ENCODE results near the gene RRBP1. TPM values are rescaled to one million over a fixed set of nuclear protein-coding genes. Genes with fewer than 3 reads are reported as not detected.

RRBP1 gene
- total RNA-seq, 1 experiment from 2014 or later, result 79.2 TPM

DNA sequence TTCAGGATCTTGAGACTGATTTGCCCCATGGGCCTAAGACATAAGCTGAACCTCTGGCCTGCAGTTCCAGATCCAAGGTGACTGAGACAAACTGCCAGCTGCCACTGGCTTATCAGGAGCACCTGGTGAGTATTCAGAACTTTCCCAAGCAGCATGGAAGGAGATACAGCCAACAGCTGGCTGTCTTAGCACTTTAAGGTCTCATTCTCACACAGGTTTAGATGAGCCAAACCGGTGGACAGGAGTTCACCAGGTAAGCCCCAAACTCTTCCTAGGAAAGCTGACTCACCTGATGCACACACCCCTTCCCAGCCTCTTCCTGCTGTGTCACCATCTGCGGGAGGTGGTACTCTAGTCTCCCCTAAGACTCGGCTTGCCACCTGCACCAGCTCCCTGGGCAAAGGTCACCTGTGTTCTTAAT is 17.9 kb upstream of the RRBP1 start, which contains the start of gene BANF2:
BANF2 (plus strand) TSS at position 36 of the 421 bp plus-strand sequence. CDS start 25,060 bp downstream, outside the sequence.
- H3K27me3 ChIP-seq (ENCODE audit: control insufficient read depth, insufficient read depth, low read length), result no peaks in the 10 kb centered on the region
- DNase-seq, result no peak
- no peak within 1 kb of the TSS for H3K4me3 ChIP-seq (ENCODE audit: insufficient read depth, low read depth, low read length)
- no peaks in the 10 kb centered on the region for H3K36me3 ChIP-seq (replicated peaks; ENCODE audit: control insufficient read depth, insufficient read depth, low read length)

DNA sequence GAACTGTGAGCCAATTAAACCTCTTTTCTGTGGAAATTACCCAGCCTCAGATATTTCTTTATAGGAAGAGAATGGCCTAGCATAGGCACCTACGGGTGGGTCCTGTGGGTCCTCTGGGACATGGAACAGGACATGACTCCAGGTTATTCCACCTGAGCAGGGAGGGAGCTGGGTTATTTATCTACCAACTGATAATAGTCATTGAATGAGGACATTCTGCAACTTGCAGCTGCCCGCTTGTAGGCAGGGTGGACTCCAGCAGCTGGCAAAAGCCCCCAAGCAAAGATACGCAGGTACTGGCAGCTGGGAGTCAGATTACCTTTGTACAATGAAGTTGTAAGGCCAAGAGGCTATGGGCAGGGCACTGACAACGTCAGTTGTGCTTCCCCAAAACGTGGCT is 16.3 kb upstream of the RRBP1 start:
- H3K4me3 ChIP-seq (ENCODE audit: insufficient read depth, low read depth, low read length), result no peak overlapping the region
- no peaks in the 10 kb centered on the region for H3K27me3 ChIP-seq (ENCODE audit: control insufficient read depth, insufficient read depth, low read length)
- DNase-seq, result no peak
- H3K36me3 ChIP-seq (replicated peaks; ENCODE audit: control insufficient read depth, insufficient read depth, low read length), result no peaks in the 10 kb centered on the region

DNA sequence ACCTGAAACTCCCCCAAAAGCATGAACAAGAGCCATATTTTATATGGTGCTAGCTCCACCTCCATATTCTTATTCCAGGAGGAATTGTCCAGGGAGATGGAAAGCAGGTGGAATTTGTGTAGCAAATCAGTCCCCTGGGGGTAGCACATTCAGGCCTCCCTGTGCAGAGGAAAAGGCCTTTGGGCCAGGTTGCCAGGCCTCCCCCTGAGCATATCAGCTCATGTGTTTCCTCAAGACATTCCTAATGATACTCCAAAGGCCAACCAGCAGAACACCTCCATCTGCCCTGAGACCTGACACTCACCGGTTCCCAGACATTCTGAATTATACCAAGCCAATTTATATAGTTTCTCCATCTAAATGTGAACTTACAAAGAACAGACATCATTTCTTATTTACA is 15.1 kb upstream of the RRBP1 start:
- no peak for DNase-seq
- no peak overlapping the region for H3K4me3 ChIP-seq (ENCODE audit: insufficient read depth, low read depth, low read length)
- H3K27me3 ChIP-seq (ENCODE audit: control insufficient read depth, insufficient read depth, low read length), result no peaks in the 10 kb centered on the region
- H3K36me3 ChIP-seq (replicated peaks; ENCODE audit: control insufficient read depth, insufficient read depth, low read length), result no peaks in the 10 kb centered on the region

DNA sequence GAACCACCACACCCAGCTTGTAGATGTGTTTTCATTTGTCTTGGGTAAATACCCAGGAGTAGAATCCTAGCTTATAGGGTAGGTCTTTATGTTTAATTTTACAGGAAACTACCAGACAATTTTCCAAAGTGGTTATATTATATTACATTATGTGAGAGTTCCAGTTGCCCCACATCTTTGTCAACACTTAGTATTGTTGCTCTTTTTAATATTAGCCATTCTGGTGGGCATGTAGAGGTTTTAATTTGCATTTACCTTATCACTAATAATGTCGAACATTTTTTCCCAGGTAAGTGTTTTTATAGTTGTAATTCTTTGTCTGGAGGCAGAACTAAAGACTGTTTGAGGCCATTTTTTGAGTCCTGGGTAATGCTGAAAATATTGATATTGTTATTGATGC is 14.2 kb upstream of the RRBP1 start:
- no peaks in the 10 kb centered on the region for H3K36me3 ChIP-seq (replicated peaks; ENCODE audit: control insufficient read depth, insufficient read depth, low read length)
- no peak for DNase-seq
- no peaks in the 10 kb centered on the region for H3K27me3 ChIP-seq (ENCODE audit: control insufficient read depth, insufficient read depth, low read length)
- H3K4me3 ChIP-seq (ENCODE audit: insufficient read depth, low read depth, low read length), result no peak overlapping the region

DNA sequence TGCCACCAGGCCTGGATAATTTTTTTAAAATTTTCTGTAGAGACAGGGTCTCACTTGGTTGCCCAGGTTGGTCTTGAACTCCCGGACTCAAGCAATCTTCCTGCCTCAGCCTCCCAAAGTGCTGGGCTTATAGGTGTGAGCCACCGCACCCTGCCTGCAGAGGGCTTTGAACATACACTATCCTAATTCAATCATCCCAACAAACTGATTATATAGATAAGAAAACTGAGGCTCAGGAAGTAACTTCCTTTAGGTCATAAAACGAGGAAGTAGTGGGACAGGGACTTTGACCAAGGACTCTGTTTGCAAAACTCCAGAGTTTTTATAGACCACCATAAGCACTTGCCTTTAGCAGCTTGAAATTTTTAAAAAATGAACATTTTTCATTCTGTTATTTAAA is 12.7 kb upstream of the RRBP1 start:
- Histone ChIP-seq H3K27me3 (ENCODE audit: control insufficient read depth, insufficient read depth, low read length) (no peaks in the 10 kb centered on the region), H3K4me3 (ENCODE audit: insufficient read depth, low read depth, low read length) (no peak overlapping the region), H3K36me3 (replicated peaks; ENCODE audit: control insufficient read depth, insufficient read depth, low read length) (no peaks in the 10 kb centered on the region)
- DNase-seq, result no peak

DNA sequence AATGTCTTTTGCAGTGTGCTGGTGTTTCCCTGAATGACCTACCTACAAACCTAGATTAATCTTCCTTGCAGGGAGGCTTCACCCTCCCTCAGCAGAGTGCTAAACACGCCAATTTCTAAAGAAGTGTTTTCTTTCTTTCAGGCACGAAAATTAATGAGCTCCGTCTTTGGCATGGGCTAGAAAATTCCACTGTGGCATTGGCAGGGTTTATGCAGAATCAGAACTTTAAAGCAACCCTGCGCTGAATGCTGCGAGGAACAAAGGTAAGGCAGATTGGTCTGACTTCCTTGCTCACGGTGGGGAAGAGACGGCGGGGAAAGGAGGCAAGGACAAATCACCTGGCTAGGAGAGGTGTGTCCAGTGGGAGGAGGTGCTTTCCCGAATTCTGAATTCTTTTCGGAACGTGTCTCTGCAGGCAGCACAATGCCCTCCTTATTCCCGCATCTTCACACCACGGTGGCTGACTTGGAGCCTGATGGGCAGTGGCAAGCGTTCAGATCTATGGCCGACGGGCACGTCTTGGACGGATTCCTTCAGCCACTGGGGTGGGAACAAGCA is 11.5 kb upstream of the RRBP1 start:
- no peak overlapping the region for H3K4me3 ChIP-seq (ENCODE audit: insufficient read depth, low read depth, low read length)
- no peaks in the 10 kb centered on the region for H3K27me3 ChIP-seq (ENCODE audit: control insufficient read depth, insufficient read depth, low read length)
- no peak for DNase-seq
- H3K36me3 ChIP-seq (replicated peaks; ENCODE audit: control insufficient read depth, insufficient read depth, low read length), result no peaks in the 10 kb centered on the region

DNA sequence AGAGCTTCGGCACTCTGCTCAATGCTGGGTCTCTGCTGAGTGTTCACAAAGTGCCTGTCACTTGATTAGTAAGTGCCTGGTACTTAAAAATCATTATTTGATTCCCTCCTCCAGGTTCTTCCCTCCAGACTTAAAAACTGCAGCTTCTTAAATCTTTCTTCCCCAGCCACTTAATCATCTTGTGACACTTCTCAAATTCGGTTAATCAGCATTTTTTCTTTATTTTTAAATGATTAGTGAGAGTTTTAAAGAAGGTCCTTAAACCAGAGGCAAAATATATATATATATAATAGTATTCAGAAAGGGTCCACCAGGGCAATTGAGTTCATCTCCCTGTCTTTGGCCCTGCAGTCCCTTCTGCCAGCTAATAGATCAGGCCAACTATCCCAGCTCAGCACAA is 9.7 kb upstream of the RRBP1 start:
- Histone ChIP-seq H3K27me3 (ENCODE audit: control insufficient read depth, insufficient read depth, low read length) (no peaks in the 10 kb centered on the region), H3K4me3 (ENCODE audit: insufficient read depth, low read depth, low read length) (no peak overlapping the region), H3K36me3 (replicated peaks; ENCODE audit: control insufficient read depth, insufficient read depth, low read length) (no peaks in the 10 kb centered on the region)
- DNase-seq, result no peak

DNA sequence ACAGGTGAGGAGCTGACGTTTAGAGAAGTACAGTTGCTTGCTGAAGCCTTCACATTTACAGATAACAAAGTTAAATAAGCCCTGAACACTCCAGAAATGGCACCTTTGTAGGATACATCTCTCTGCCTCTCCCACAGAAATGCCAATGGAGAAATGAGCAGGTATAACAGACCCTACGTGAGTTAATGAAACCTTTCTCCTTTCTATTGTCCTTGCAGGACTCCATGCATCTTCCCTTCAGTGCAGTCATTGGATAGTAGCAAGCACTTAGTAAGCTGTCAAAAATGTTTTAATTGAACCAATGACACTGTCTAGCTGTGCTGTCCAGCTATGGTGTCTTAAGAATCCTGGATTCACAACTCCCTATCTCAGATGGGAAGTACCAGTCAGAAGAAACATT is 8.1 kb upstream of the RRBP1 start:
- Histone ChIP-seq H3K4me3 (ENCODE audit: insufficient read depth, low read depth, low read length) (no peak overlapping the region), H3K27me3 (ENCODE audit: control insufficient read depth, insufficient read depth, low read length) (no peaks in the 10 kb centered on the region), H3K36me3 (replicated peaks; ENCODE audit: control insufficient read depth, insufficient read depth, low read length) (no peaks in the 10 kb centered on the region)
- no peak for DNase-seq

DNA sequence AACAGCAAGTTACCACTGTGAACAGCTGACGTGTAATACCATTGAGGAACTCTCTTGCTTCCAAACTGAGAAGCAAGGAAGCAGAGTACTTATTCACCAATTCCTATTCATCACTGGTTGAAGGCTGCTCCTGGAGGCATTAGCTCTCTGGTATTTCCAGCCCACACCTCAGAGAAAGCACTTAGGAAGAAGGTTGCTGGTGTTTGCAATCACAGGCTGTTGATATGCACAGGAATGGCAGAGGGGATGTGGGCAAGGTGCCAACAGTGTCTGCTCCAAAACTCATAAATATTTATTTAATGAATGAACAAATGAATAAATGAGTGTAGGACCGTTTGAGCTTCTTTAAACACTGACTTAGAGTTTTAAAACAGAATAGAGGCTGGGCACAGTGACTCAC is 6.9 kb upstream of the RRBP1 start:
- no peak for DNase-seq
- Histone ChIP-seq H3K4me3 (ENCODE audit: insufficient read depth, low read depth, low read length) (no peak overlapping the region), H3K36me3 (replicated peaks; ENCODE audit: control insufficient read depth, insufficient read depth, low read length) (no peaks in the 10 kb centered on the region), H3K27me3 (ENCODE audit: control insufficient read depth, insufficient read depth, low read length) (no peaks in the 10 kb centered on the region)

DNA sequence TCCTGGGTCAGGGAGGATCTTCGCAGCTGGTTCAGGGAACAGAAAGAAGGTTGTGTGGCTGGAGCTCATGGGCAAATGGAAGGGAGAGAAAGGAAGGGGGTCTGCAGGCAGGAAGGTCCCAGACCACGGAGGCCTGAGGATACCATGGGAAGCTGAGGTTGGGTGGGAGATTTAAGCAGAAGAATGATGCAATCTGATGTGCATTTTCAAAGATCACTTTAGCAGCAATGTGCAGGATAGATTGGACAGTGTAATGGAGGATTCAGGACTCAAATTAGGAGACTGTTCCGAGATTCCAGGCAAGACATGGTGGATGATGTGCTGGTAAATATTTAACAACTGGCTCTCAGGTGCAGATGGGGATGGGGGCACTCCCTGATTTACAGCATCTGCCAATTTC is 5.8 kb upstream of the RRBP1 start:
- H3K4me3 ChIP-seq (ENCODE audit: insufficient read depth, low read depth, low read length), result no peak overlapping the region
- H3K27me3 ChIP-seq (ENCODE audit: control insufficient read depth, insufficient read depth, low read length), result no peaks in the 10 kb centered on the region
- DNase-seq, result no peak
- H3K36me3 ChIP-seq (replicated peaks; ENCODE audit: control insufficient read depth, insufficient read depth, low read length), result no peaks in the 10 kb centered on the region

DNA sequence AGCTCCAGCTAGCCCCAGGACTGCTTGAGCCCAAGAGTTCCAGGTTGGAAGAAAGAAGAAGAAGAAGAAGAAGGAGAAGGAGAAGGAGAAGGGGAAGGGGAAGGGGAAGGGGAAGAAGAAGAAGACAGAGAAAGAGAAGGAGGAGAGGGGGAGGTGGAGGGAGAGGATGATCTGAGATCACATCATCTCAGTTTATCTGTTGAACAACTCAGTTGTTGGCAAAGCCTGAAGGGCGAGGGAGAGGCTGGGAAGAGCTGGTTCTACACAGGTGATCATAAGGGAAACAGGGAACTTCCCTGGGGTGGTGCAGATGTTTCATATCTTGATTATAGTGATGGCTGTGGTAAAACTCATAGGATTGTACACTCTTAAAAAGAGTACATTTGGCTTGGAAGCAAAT is 3.1 kb upstream of the RRBP1 start:
- Histone ChIP-seq H3K4me3 (ENCODE audit: insufficient read depth, low read depth, low read length) (no peak overlapping the region), H3K27me3 (ENCODE audit: control insufficient read depth, insufficient read depth, low read length) (no peaks in the 10 kb centered on the region), H3K36me3 (replicated peaks; ENCODE audit: control insufficient read depth, insufficient read depth, low read length) (no peaks in the 10 kb centered on the region)
- DNase-seq, result no peak

DNA sequence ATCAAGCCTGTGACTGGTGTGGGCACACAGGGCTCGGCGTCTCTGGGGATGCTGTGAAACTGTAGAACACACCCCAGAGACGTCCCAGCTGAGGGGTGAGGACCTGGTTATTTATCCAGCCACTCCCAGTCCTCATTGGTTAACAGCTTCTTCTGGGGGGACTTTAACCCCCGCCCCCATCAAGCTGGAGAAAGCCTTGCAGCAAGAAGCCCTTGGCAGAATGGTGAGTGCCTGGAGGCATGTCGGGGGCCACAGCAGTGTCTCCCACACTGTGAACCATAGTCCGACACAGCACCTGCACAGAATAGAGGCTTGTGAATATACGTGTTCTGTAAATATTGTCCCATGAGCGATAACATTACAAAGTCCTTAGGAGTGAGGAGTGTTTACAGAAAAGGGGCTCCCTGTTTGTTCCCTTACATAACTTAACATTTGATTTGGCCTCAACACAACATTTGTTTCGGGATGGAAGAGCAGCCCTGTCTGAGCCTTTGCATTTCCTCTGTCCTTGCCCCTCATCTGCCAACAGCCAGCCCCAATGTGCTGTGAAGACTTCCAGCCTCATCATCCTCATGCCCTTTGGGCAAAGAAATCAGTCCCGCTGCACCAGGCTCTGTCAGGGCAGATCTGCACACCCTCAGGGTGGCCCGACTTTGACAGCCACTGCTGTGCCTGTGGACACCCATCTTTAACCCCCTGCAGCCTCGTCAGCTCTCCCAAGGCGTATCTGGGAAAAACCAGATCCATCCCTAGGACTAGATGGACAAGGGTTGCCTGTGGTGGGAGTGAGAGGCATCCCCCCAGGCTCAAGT is 2.2 kb upstream of the RRBP1 start:
- Histone ChIP-seq H3K27me3 (ENCODE audit: control insufficient read depth, insufficient read depth, low read length) (no peaks in the 10 kb centered on the region), H3K4me3 (ENCODE audit: insufficient read depth, low read depth, low read length) (no peak overlapping the region), H3K36me3 (replicated peaks; ENCODE audit: control insufficient read depth, insufficient read depth, low read length) (peaks cover 2% of the 10 kb centered on the region; the same call in 1 of the 2 replicates)
- no peak for DNase-seq

DNA sequence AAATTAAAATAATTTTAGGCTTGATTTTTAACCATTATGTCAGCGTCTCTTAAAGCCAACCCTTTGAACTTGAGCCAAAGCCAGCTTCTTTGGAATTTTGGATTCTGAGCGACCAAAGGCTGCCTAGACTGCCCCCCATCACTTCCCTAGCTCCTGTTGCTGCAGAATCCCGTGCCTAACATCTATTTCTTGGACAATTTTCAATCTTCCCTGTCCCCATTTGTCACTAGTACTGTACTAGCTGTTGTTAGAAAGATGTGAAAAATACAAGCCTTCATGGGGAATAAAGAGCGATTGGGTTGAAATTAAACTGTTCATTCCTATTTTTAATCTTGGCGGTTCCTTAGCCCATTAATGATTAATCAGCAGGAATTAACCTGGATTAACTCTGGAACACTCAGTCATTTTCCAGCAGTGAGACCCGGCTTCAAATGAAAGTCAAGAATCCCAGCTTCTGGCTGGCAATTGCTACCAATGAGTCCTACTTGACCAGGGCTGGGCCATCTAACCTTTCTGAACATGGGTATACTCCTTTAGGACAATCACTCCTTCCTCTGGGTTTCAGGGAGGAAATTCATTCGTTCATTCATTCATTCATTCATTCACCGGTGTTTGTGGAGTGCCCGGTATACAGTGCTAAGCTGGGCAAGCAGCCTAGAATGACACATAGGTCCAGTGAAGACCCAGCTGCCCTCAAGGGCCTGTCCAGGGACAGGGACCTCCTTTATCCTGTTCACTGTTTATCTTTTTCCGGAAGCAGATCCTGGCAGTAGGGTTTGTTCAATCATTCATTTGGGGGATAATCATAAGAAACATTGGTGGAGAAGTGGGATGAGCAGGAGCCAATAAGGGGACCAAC is 1.4 kb upstream of the RRBP1 start:
- no peak for DNase-seq
- Histone ChIP-seq H3K36me3 (replicated peaks; ENCODE audit: control insufficient read depth, insufficient read depth, low read length) (peaks cover 3% of the 10 kb centered on the region; the same call in 1 of the 2 replicates), H3K27me3 (ENCODE audit: control insufficient read depth, insufficient read depth, low read length) (no peaks in the 10 kb centered on the region), H3K4me3 (ENCODE audit: insufficient read depth, low read depth, low read length) (peak overlapping the region; percentile 57; the same call in 1 of the 2 replicates)

DNA sequence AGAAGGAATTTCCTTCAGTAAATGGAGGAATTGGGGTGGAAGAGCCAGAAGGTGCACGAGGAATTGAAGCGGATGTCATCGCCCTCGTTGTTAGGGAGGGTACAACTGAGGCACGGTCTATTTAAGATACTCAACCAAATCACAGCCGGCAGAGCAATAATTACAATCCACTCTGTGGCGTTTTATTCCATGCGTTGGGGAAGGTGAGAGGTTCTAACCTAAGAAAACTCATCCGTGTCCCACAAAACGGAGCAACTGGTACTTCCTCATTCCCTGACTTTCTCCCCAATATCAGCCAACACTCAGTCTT is 802 bp upstream of the RRBP1 start:
- no peaks in the 10 kb centered on the region for H3K27me3 ChIP-seq (ENCODE audit: control insufficient read depth, insufficient read depth, low read length)
- peaks cover 3% of the 10 kb centered on the region; the same call in 1 of the 2 replicates for H3K36me3 ChIP-seq (replicated peaks; ENCODE audit: control insufficient read depth, insufficient read depth, low read length)
- DNase-seq, result no peak
- peak overlapping the region; percentile 57 for H3K4me3 ChIP-seq (ENCODE audit: insufficient read depth, low read depth, low read length)

DNA sequence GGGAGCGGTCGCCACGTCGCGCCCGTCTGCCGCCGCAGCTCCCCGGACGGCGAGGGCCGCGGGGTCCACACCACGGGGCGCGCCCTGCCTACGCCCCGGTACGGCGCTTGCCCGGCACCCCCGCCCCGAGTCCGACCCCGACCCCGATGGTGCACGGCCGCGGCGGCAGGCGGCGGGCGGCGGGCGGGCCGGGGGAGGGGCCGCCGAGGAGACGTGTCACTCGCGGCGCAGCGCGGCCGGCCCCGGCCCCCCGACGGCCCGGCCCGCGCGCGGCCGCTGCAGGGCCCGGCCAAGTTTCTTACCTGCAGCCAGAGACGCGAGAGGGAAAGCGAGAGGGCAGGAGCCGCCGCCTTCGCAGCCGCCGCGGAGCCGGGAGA is 328 bp downstream of the RRBP1 start:
- peak; percentile 73 for DNase-seq
- Histone ChIP-seq H3K36me3 (replicated peaks; ENCODE audit: control insufficient read depth, insufficient read depth, low read length) (peaks cover 5% of the 10 kb centered on the region; the same call in 1 of the 2 replicates), H3K4me3 (ENCODE audit: insufficient read depth, low read depth, low read length) (peak overlapping the region; percentile 98)

More for the DNA sequence above, 328 bp downstream of the RRBP1 start:
- no peaks in the 10 kb centered on the region for H3K27me3 ChIP-seq (ENCODE audit: control insufficient read depth, insufficient read depth, low read length)
